HG02870 (cell line): ENCODE data around the gene ZBTB4.

Experiments
- ATAC-seq: cut with Tn5 transposase; IDR thresholded peaks from one replicate; pipeline ENCODE4 v1.9.1; 2021; ENCODE audit warnings: mild to moderate bottlenecking, moderate library complexity; ENCODE audit not compliant: unreplicated experiment

The ZBTB4 gene

GRCh38 chr17:7444682-7445618, 34.5 kb downstream of the ZBTB4 start, which contains the start of gene CHRNB1:
CHRNB1 (plus strand) TSS chr17:7445061; CDS start chr17:7445128, 67 bp downstream.
- ATAC-seq, result no peak

GRCh38 chr17:7443499-7444485, 35.6 kb downstream of the ZBTB4 start:
- ATAC-seq, result no peak

DNA sequence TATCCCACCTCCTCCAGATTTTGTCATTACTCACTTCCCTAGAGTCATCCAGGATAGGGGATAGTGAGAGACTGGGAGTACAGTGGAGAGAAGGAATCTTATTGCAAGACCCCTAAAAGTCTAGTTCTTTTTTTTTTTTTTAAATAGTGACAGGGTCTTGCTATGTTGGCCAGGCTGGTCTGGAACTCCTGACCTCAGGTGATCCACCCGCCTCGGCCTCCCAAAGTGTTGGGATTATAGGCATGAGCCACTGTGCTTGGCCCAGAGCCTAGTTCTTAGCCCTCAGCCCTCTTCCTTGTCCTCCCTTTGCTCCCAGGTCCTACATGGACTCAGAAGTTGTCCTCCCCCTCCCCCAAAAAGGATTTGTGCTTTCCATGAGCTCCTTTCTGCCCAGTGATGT, 37.3 kb downstream of the ZBTB4 start:
- no peak for ATAC-seq

GRCh38 chr17:7441266-7441665, 38.2 kb downstream of the ZBTB4 start:
- ATAC-seq, result no peak

- no peak for ATAC-seq
These were observed 38.6 kb downstream of the ZBTB4 start for GRCh38 chr17:7440834-7441195.

DNA sequence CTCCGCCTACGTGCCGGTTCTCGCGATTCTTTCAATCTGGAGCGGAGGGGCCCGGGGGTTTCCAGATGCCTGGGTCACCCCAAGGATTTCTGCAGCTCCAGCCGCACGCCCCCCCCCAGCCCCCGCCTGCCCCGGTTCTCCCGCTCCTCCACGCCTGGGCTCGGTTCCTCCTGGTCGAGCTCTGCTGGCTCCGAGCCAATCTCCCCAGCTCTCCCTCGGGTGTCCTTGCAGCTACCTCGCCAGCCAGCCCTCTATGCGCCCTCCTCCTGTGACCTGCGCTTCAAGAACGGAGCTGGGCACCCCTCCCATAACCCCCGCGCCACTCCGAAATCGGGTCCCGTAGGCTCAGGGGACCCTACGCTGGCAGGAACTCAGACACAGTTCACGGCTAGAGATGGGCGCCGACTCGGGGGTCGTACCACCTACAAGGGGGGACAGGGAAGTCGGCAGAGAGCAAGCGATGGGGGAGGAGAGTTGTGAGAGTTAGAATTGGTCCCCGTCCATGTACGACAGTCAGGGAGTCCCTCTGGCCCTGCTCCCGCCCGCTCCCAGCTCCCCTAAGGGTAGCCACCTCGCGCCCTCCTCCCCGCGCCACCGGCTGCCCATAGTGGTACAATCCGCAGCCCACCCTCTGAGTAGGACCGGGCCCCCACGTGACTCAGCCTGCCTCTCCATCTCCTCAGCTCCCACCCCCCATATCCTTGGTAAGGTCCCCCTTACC, 39.2 kb downstream of the ZBTB4 start:
- ATAC-seq, result no peak

DNA sequence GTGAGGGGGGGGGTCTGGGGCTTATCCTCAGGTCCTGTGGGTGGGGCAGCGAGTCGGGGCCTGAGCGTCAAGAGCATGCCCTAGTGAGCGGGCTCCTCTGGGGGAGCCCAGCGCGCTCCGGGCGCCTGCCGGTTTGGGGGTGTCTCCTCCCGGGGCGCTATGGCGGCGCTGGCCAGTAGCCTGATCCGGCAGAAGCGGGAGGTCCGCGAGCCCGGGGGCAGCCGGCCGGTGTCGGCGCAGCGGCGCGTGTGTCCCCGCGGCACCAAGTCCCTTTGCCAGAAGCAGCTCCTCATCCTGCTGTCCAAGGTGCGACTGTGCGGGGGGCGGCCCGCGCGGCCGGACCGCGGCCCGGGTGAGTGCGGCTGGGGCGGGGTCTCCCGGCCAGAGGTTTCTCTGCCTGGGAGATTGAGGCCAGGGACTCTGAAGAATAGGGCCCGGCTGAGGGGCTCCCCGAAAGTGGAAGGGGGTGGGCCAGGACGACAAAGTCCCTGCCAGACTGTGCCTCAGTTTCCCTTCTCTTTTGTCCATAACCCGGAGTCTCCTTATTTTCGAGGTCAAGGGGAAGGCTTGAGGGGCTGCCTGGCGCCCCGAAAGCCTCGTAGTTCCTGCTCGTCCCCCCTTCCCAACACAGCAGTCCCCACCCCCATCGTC, 39.8 kb downstream of the ZBTB4 start, which contains the start of gene FGF11:
FGF11 (plus strand) TSS at position 51 of the 651 bp plus-strand sequence; CDS start at position 160, 109 bp downstream.
- ATAC-seq, result no peak

DNA sequence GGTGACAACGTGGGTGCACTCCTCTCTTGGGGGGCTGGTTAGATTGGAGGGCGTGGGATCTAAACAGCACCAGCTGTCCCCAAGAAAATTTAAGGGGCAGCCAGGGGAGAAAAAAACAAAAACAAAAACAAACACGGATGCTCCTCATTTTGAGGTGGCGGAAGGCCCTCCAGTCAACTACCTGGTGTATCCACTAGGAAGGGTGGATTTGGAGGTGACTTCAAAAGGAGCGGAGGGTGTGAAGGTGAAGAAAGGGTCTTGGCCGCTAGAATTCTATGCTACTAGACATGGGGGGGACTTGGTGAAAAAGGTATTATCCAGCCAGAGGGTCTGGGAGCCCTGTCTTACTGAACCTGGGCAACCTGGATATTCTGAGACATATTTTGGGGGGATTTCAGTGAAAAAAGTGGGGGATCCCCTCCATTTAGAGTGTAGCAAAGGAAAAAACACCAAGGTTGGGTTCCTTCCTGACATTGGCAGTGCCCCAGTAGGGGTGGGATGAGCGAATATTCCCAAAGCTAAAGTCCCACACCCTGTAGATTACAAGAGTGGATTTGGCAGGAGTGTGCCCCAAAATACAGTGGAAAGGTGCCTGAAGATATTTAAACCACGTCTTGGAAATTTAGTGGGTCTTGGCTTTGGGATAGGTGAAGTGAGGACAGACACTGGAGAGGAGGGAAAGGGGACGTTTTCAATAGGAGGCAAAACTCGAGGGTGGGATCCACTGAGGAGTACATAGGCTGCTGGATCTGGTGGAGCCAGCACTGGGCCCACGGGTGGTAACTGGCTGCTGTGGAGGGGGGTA, 40.6 kb downstream of the ZBTB4 start:
- no peak for ATAC-seq

GRCh38 chr17:7437950-7438614, 41.3 kb downstream of the ZBTB4 start:
- no peak for ATAC-seq

DNA sequence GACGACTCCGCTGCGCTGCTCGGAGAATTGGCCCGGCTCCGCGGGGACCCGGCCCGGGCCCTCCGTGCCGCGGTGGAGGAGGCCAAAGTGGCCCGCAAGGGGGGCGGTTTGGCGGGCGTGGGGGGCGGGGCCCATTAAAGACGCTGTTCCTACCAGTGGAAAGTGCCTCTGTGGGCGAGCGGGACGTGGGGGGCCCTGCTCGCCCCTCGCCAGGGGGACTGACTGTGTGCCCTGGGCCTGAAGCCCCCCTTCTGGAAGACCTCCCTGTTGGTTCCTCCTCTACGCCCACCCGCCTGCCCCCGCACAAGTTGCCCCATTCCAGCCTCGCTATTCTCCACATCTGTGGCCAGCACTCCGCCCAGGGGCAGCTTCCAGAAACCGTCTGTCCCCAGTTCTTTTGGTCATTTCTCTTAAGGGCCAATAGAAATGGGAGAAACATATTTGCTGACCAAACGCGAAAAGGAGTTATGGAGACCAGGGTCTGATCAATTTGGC, 42.0 kb downstream of the ZBTB4 start:
- ATAC-seq, result no peak

GRCh38 chr17:7436556-7437368, 42.7 kb downstream of the ZBTB4 start:
- ATAC-seq, result no peak

- no peak for ATAC-seq
These were observed 43.5 kb downstream of the ZBTB4 start for GRCh38 chr17:7435676-7436555.

DNA sequence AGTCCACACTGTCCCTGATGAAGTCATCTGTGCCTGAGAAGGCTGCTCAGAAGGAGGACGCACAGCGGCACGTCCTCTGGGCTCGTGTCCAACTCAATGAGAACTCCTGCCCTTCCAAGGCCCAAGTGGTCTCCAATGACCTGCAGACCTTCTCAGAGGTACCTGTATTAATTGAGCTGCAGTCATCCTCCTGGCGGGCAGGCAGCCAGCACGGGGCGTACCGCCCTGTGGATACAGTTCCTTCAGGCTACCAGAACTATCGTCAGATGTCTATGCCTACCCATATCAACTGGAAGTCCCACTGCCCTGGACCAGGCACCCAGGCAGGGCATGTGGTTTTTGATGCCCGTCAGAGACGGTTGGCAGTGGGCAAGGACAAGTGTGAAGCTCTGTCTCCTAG, 47.1 kb downstream of the ZBTB4 start:
- no peak for ATAC-seq

DNA sequence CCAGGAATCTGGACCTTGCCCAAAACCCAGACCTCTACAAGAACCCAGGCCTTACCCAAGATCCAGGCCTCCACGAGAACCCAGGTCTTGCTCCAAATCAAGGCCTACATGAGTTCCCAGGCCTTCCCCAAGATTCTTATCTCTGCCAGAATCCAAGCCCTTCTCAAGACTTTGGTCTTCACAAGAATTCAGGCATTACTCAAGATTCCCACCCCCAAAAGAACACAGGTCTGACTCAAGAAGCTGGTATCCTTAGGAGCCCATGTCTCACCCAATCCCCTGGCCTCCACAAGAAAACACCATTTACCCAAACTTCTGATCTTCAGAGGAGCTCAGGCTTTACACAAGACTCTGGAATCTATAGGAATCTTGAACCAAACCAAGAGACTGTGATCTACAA, 48.2 kb downstream of the ZBTB4 start:
- ATAC-seq, result no peak

DNA sequence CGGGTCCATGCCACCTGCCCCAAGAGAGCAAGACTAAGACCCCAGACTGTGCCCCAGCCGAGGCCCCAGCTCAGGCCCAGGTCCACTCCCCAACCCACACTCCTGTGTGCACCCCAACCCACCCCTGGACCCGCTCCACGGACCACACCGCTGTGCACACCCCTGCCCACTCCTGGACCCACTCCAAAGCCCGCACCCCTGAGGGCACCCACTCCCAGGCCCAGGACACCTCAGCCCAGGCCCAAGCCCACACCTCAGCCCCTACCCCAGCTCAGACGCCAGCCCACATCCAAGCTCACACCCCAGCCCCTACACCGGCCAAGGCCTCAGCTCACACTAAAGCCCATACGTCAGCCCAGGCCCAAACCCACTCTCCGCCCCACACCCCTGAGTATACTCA, 49.7 kb downstream of the ZBTB4 start:
- ATAC-seq, result no peak

DNA sequence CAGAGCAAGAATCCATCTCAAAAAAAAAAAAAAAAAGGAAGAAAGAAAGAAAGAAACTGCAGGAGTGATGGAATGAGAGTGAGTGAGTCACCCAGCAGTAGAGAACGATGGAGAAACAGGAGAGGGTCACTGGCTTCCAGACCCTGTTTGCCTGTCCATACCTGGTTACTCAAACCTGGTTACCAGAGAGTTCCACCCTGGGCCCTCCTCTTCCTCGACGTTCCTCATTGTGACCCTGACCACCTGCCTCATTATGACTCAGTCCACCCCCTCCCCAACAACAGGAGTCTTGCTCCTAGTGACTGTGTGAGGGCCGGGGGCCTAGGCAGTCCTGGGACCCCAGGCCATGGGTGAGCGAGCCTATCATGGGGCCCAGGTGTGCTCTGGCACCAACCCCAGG, 50.9 kb downstream of the ZBTB4 start, which contains the start of gene SPEM3:
SPEM3 (plus strand) TSS at position 301 of the 400 bp plus-strand sequence; CDS start at position 347, 46 bp downstream.
- ATAC-seq, result no peak

DNA sequence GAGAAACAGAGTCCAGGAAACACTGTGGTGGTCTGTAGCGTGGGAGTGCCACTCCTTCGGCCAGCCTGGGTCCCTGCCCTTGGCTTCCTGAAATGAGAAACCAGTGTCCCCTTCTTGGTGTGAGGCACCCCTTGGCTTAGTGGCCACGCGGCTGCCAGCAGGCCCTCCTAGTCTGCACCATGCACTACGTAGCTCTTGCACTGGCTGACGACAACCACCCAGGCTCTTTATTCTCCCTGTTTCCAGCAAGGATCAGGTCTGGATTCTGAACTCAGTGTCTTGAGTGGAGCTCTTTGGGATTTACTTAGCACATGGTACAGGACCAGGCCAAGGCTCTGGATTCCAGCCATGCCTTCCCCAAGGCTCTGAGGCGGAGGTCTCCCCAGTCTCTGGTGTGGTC, 51.9 kb downstream of the ZBTB4 start:
- ATAC-seq, result no peak
